CD8-positive, alpha-beta memory T cell (primary cell): ENCODE results near the gene EPS8L2. TPM values are rescaled to one million over a fixed set of nuclear protein-coding genes. Genes with fewer than 3 reads are reported as not detected.
A peak's percentile ranks its signal among the peaks of the same experiment; 100 is the strongest.

ENCODE experiments used
- CTCF ChIA-PET: fragments of 350-600 bp; sonication (Branson Sonifier 250); formaldehyde crosslinking; loops from one replicate; lab custom pipeline; 2021; ENCODE audit warnings: antibody characterized with exemption; lab: Charles Lee
- POLR2A ChIA-PET: fragments of 350-600 bp; sonication (Branson Sonifier 250); formaldehyde crosslinking; loops from one replicate; lab custom pipeline; 2021; ENCODE audit warnings: antibody characterized with exemption; lab: Charles Lee
- DNase-seq, 5 donors: peaks; one replicate each; pipeline versions ENCODE4 v3.0.0 to v3.0.0-alpha.2; 2020 to 2022; ENCODE audit warnings: mixed read lengths in 1 of 5
- H3K27ac ChIP-seq: one replicate; pipeline ENCODE4 v1.7.0; 2013; ENCODE audit warnings: low read depth, mild to moderate bottlenecking, low read length, moderate library complexity
- H3K27me3 ChIP-seq: 2 replicates; pipeline ENCODE4 v1.7.0; 2013; ENCODE audit warnings: low read length, mild to moderate bottlenecking; ENCODE audit not compliant: insufficient read depth, poor library complexity, severe bottlenecking
- H3K36me3 ChIP-seq: 2 replicates; pipeline ENCODE4 v1.7.0; 2013; ENCODE audit warnings: mild to moderate bottlenecking, low read length, moderate library complexity; ENCODE audit not compliant: insufficient read depth
- H3K4me1 ChIP-seq: 2 replicates; pipeline ENCODE4 v1.7.0; 2013; ENCODE audit warnings: mild to moderate bottlenecking, low read length, moderate library complexity; ENCODE audit not compliant: insufficient read depth
- H3K4me3 ChIP-seq: 2 replicates; pipeline ENCODE4 v1.7.0; 2013; ENCODE audit warnings: mild to moderate bottlenecking, low read length
- H3K9me3 ChIP-seq: 2 replicates; pipeline ENCODE4 v1.7.0; 2013; ENCODE audit warnings: mild to moderate bottlenecking, low read length
- H3K27ac Mint-ChIP-seq, 8 donors: one replicate each; pipeline ENCODE4 v1.8.0; 2020 to 2021; ENCODE audit warnings: mixed read lengths in 8 of 8, mild to moderate bottlenecking in 6 of 8, inconsistent platforms in 3 of 8, moderate library complexity in 3 of 8
- H3K27me3 Mint-ChIP-seq, 2 donors: one replicate each; pipeline ENCODE4 v1.8.0; 2020 to 2021; ENCODE audit warnings: mixed read lengths in 2 of 2, mild to moderate bottlenecking in 1 of 2, moderate library complexity in 1 of 2
- H3K36me3 Mint-ChIP-seq, 3 donors: one replicate each; pipeline ENCODE4 v1.8.0; 2020 to 2021; ENCODE audit warnings: mixed read lengths in 3 of 3, inconsistent platforms in 1 of 3, mild to moderate bottlenecking in 1 of 3
- H3K4me1 Mint-ChIP-seq, 3 donors: one replicate each; pipeline ENCODE4 v1.8.0; 2020 to 2021; ENCODE audit warnings: mixed read lengths in 3 of 3, inconsistent platforms in 1 of 3, mild to moderate bottlenecking in 1 of 3
- H3K4me3 Mint-ChIP-seq, 7 donors: one replicate each; pipeline ENCODE4 v1.8.0; 2020 to 2021; ENCODE audit warnings: mixed read lengths in 7 of 7, mild to moderate bottlenecking in 6 of 7, moderate library complexity in 4 of 7, inconsistent platforms in 2 of 7
- H3K9me3 Mint-ChIP-seq, 5 donors: one replicate each; pipeline ENCODE4 v1.8.0; 2020 to 2022; ENCODE audit warnings: mixed read lengths in 5 of 5, mild to moderate bottlenecking in 3 of 5, moderate library complexity in 2 of 5, inconsistent platforms in 1 of 5
- polyA plus RNA-seq: library from polyadenylated mRNA; unstranded; fragments of 300-500 nt; fragmentation: Illumina TruSeq; gene quantifications from one replicate; pipeline ENCODE4 v1.2.3, GENCODE V29; 2021
- total RNA-seq, 2 experiments: library from RNA; stranded (reverse); gene quantifications; one replicate each; pipeline ENCODE4 v1.2.3, GENCODE V29; 2021

The EPS8L2 gene
- total and polyA plus RNA-seq, 3 experiments from 2014 or later: 7.0 to 22.9 (median 7.8) TPM

- peaks cover 21% of the 10 kb centered on the region for H3K4me1 ChIP-seq
- H3K36me3 ChIP-seq: no peaks in the 10 kb centered on the region
- ChIA-PET POLR2A (interaction anchor here (1.0 kb wide), 1 partner anchor 104 kb away, joined by 4 read pairs; the partner anchor contains the start of gene IRF7), CTCF (interaction anchor here (1.0 to 1.4 kb wide), 3 partner anchors 24 to 166 kb away, joined by 3 to 5 read pairs (median 3); partner anchors contain the start of gene TMEM80)
- H3K4me3 Mint-ChIP-seq: peak overlapping the region in 4 of 7 donors; percentile 12 to 51 (median 44)
- H3K27me3 Mint-ChIP-seq: peaks cover 14 to 29% of the 10 kb centered on the region in 2 donors
- DNase-seq: no peak
- no peaks in the 10 kb centered on the region for H3K9me3 ChIP-seq
- H3K4me1 Mint-ChIP-seq: peaks cover 7 to 31% (median 11%) of the 10 kb centered on the region in 3 donors
- H3K9me3 Mint-ChIP-seq: peaks cover 0 to 2% (median 0%) of the 10 kb centered on the region in 5 donors
- peak overlapping the region in 1 of 8 donors; percentile 54 for H3K27ac Mint-ChIP-seq
- no peak overlapping the region for H3K4me3 ChIP-seq
- no peaks in the 10 kb centered on the region for H3K36me3 Mint-ChIP-seq
- H3K27ac ChIP-seq: no peak overlapping the region
- H3K27me3 ChIP-seq: peaks cover 19% of the 10 kb centered on the region
These were observed 14.1 kb downstream of the EPS8L2 start for GRCh38 chr11:720017-720641.

GRCh38 chr11:720642-721246 lies 14.7 kb downstream of the EPS8L2 start:
- Mint-ChIP-seq H3K9me3 (no peaks in the 10 kb centered on the region), H3K4me3 (peak overlapping the region in 1 of 7 donors; percentile 43), H3K27ac (peak overlapping the region in 1 of 8 donors; percentile 54), H3K27me3 (peaks cover 14 to 26% of the 10 kb centered on the region in 2 donors), H3K4me1 (peaks cover 7 to 31% (median 11%) of the 10 kb centered on the region in 3 donors), H3K36me3 (no peaks in the 10 kb centered on the region)
- Histone ChIP-seq H3K4me3 (no peak overlapping the region), H3K9me3 (no peaks in the 10 kb centered on the region), H3K27ac (no peak overlapping the region), H3K4me1 (peaks cover 21% of the 10 kb centered on the region), H3K27me3 (peaks cover 19% of the 10 kb centered on the region), H3K36me3 (no peaks in the 10 kb centered on the region)
- CTCF ChIA-PET: interaction anchor here (1.0 to 4.2 kb wide), 4 partner anchors 66 to 166 kb away, joined by 3 to 49 read pairs (median 6); no protein-coding TSS in a partner anchor
- peak in 1 of 5 donors; percentile 21 for DNase-seq
- POLR2A ChIA-PET: interaction anchor here (0.7 to 1.6 kb wide), 3 partner anchors 25 to 167 kb away, joined by 4 to 9 read pairs (median 4); partner anchors contain the start of genes DEAF1, IRF7 and TMEM80

GRCh38 chr11:721247-721740 lies 15.3 kb downstream of the EPS8L2 start:
- Mint-ChIP-seq H3K27me3 (peaks cover 14 to 26% of the 10 kb centered on the region in 2 donors), H3K9me3 (no peaks in the 10 kb centered on the region), H3K36me3 (no peaks in the 10 kb centered on the region), H3K4me3 (peak overlapping the region in 6 of 7 donors; percentile 29 to 87 (median 68)), H3K27ac (no peak overlapping the region), H3K4me1 (peaks cover 7 to 33% (median 11%) of the 10 kb centered on the region in 3 donors)
- Histone ChIP-seq H3K27ac (no peak overlapping the region), H3K9me3 (no peaks in the 10 kb centered on the region), H3K4me3 (no peak overlapping the region), H3K27me3 (peaks cover 19% of the 10 kb centered on the region), H3K4me1 (peaks cover 21% of the 10 kb centered on the region), H3K36me3 (no peaks in the 10 kb centered on the region)
- ChIA-PET POLR2A (interaction anchor here (0.7 to 1.6 kb wide), 3 partner anchors 25 to 167 kb away, joined by 4 to 9 read pairs (median 4); partner anchors contain the start of genes DEAF1, IRF7 and TMEM80), CTCF (interaction anchor here (2.2 to 7.4 kb wide), 5 partner anchors 10 to 185 kb away, joined by 6 to 69 read pairs (median 13); partner anchors contain the start of genes DEAF1 and TMEM80)
- DNase-seq: no peak

GRCh38 chr11:721741-722345 lies 15.8 kb downstream of the EPS8L2 start:
- no peaks in the 10 kb centered on the region for H3K36me3 Mint-ChIP-seq
- no peak overlapping the region for H3K27ac Mint-ChIP-seq
- no peaks in the 10 kb centered on the region for H3K9me3 Mint-ChIP-seq
- Histone ChIP-seq H3K4me1 (peaks cover 26% of the 10 kb centered on the region), H3K27me3 (peaks cover 19% of the 10 kb centered on the region), H3K4me3 (no peak overlapping the region), H3K36me3 (no peaks in the 10 kb centered on the region), H3K9me3 (no peaks in the 10 kb centered on the region), H3K27ac (no peak overlapping the region)
- peak; percentile 32 to 75 (median 45) for DNase-seq
- H3K4me1 Mint-ChIP-seq: peaks cover 7 to 37% (median 11%) of the 10 kb centered on the region in 3 donors
- ChIA-PET CTCF (interaction anchor here (1.2 to 7.4 kb wide), 8 partner anchors 10 to 186 kb away, joined by 3 to 69 read pairs (median 6); partner anchors contain the start of genes DEAF1 and TMEM80), POLR2A (interaction anchor here (0.5 to 1.7 kb wide), 6 partner anchors 10 to 168 kb away, joined by 3 to 9 read pairs (median 4); partner anchors contain the start of genes DEAF1 and TMEM80)
- peaks cover 12 to 22% of the 10 kb centered on the region in 2 donors for H3K27me3 Mint-ChIP-seq
- peak overlapping the region in 6 of 7 donors; percentile 29 to 72 (median 60) for H3K4me3 Mint-ChIP-seq

GRCh38 chr11:722346-722811 lies 16.3 kb downstream of the EPS8L2 start:
- Mint-ChIP-seq H3K36me3 (no peaks in the 10 kb centered on the region), H3K9me3 (no peaks in the 10 kb centered on the region), H3K27me3 (peaks cover 9 to 22% of the 10 kb centered on the region in 2 donors), H3K27ac (no peak overlapping the region), H3K4me3 (peak overlapping the region in 1 of 7 donors; percentile 34), H3K4me1 (peaks cover 7 to 41% (median 11%) of the 10 kb centered on the region in 3 donors)
- no peak overlapping the region for H3K27ac ChIP-seq
- no peaks in the 10 kb centered on the region for H3K9me3 ChIP-seq
- CTCF ChIA-PET: interaction anchor here (0.6 to 7.4 kb wide), 15 partner anchors 11 to 510 kb away, joined by 3 to 69 read pairs (median 4); partner anchors contain the start of genes DEAF1 and TMEM80
- H3K36me3 ChIP-seq: no peaks in the 10 kb centered on the region
- peaks cover 19% of the 10 kb centered on the region for H3K27me3 ChIP-seq
- DNase-seq: no peak
- POLR2A ChIA-PET: interaction anchor here (0.5 to 1.7 kb wide), 5 partner anchors 10 to 84 kb away, joined by 3 to 9 read pairs (median 4); partner anchors contain the start of genes DEAF1 and TMEM80
- peaks cover 31% of the 10 kb centered on the region for H3K4me1 ChIP-seq
- no peak overlapping the region for H3K4me3 ChIP-seq

- Mint-ChIP-seq H3K4me3 (peak overlapping the region; percentile 57 to 92 (median 84)), H3K4me1 (peaks cover 7 to 41% (median 11%) of the 10 kb centered on the region in 3 donors), H3K36me3 (no peaks in the 10 kb centered on the region), H3K9me3 (no peaks in the 10 kb centered on the region), H3K27ac (peak overlapping the region in 6 of 8 donors; percentile 1 to 91 (median 77)), H3K27me3 (peaks cover 7 to 22% of the 10 kb centered on the region in 2 donors)
- ChIA-PET CTCF (interaction anchor here (0.6 to 7.4 kb wide), 21 partner anchors 12 to 511 kb away, joined by 3 to 69 read pairs (median 4); partner anchors contain the start of genes DEAF1, LMNTD2 and TMEM80), POLR2A (interaction anchor here (0.6 to 1.7 kb wide), 4 partner anchors 9 to 83 kb away, joined by 3 to 4 read pairs (median 4); partner anchors contain the start of gene TMEM80)
- Histone ChIP-seq H3K27me3 (peaks cover 19% of the 10 kb centered on the region), H3K27ac (no peak overlapping the region), H3K36me3 (no peaks in the 10 kb centered on the region), H3K9me3 (no peaks in the 10 kb centered on the region), H3K4me1 (peaks cover 37% of the 10 kb centered on the region), H3K4me3 (no peak overlapping the region)
- peak in 3 of 5 donors; percentile 50 to 74 (median 69) for DNase-seq
These were observed 17.3 kb downstream of the EPS8L2 start for GRCh38 chr11:723120-723883.
